Germinal center (tissue), 1 donor: ENCODE results near the gene RPS16.

ENCODE experiments used
- DNase-seq: peaks from one replicate; pipeline ENCODE4 v3.0.0; 2012; ENCODE audit warnings: mixed read lengths, low spot score

RPS16 gene

DNA sequence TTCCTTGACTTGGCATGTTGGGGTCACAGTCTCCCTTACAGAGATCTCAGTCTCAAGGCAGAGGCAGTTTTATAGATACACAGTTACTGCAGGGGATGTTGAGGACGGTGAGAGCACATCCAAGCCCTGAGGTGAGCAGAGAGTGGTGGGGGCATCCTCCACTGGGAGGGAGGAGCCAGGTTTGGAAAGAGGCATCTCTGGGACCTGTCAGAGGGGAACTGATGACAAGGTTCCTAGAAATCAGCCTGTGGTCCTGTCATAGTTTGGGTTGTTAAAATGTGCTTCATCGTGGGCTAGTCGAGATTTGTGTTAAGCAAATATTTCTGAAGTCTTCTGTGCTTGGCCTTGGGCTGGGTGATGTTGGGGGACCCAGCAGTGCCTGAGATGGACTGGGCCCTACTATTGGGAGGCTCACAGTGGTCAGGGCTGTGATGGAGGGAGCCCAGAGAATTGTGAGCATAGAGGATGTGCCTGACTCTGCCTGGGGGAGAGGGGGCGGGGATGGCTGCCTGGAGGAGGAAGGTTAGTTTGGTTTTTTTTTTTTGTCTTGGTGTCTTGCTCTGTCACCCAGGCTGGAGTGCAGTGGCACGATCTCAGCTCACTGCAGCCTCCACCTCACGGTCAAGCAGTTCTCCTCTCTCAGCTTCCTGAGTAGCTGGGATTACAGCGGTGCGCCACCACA is 13.5 kb upstream of the RPS16 start:
- no peak for DNase-seq

DNA sequence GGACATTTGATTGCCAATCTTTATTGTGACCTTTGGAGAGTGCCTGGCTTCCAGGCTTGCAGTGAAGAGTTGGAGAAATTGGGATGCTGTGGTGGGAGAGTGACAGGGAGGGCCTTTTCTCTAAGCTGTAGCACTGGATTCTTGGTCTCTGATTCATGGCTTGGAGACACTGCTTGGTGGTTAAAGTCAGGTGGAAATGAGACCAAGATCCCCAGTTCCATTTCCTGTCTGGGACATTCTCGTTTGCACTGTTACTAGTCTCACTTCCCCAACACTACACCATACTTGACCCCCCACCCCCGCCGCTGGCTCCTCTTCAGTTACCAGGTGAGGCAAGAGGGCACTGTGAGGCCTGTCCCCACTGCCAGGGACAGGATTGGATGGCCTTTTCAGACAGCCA is 12.5 kb upstream of the RPS16 start:
- peak; percentile 71 for DNase-seq

DNA sequence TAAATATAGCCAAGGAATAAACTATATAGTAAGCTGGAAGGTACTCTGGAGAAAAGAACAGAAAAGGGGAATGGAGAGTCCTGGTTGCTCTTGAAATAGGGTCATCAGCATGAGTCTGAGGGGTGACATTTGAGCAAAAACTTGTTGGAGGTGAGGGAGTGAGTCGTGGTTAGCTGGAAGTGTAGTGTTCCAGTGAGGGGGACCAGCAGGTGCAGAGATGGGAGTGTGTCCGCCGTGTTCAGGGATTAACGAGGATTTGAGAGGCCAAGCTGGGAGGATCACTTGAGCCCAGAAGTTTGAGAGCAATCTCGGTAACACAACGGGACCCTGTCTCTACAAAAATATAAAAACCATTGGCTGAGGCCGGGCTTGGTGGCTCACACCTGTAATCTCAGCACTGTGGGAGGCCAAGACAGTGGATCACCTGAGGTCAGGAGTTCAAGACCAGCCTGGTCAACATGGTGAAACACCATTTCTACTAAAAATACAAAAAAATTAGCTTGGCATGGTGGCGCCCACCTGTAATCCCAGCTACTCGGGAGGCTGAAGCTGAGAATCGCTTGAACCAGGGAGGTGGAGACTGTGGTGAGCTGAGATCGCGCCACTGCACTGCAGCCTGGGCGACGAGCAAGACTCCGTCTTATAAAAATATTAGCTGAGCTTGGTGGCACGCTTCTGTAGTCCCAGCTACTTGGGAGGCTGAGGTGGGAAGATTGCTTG is 10.8 kb upstream of the RPS16 start:
- DNase-seq, result no peak

DNA sequence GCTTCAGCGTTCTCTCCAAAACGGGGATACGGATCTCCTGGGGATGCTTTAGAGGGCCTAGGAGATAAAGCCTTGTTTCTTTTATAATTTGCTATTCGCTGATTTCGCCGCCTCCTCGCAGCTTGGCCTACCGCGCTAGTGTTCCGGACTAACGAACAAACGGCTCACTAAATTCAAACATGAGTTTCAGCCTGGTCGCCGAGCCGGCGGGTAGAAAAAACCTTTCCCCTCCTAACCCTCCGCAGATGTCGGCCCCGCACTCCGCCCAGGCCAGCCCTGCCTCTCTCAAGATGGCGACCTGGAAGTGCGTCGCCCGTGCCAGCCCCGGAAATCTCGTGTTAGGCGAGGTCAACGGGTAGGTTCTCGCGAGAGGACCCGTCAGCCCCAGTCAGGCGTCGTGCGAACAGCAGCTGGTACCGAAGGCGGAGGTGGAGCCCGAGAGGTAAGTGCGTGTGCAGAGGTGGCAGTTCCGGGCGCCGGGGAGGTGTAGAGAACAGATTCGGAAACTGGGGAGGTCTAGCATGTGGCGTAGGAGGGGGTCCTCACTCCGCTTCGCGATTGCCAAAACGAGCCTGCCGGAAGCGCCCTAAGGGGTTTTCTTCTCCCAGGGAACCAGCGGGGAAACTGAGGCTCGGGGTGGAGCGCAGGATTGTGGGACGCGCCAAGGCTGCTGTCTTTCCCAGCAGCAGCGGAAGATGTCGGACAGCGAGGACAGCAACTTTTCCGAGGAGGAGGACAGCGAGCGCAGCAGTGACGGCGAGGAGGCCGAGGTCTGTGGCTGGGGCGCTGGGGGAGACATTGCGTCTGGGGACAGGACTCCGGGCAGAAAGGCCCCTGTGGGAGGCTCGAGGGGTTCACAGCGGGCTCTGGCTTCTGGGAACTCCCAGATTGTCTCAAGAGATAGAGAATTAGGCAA is 9.7 kb upstream of the RPS16 start, which contains the start of gene SUPT5H:
SUPT5H (plus strand) TSS at position 387 of the 916 bp plus-strand sequence; CDS start at position 696, 309 bp downstream.
- peak; percentile 97 for DNase-seq

DNA sequence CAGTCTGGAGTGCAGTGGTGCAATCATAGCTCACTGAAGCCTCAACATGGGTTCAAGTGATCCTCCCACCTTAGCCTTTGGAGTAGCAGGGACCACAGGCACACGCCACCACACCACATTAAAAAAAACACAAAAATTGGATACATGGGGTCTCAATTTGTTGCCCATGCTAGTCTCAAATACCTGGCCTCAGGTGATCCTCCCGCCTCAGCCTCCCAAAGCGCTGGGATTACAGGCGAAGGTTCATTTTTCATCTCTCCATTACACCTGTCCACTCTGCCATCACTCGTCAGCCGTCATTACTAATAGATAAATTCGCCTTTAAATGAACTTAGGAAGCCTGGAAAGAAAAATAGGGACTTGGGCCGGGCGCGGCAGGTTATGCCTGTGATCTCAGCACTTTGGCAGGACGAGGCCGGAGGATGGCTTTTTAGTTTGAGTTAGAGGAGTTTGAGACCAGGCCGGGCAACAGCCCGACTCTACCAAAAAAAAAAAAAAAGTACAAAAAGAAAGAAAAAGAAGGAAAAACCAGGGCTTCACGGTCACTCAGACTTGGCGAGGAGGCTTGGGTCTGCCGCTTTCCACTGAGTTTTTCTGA is 8.9 kb upstream of the RPS16 start:
- DNase-seq, result no peak

DNA sequence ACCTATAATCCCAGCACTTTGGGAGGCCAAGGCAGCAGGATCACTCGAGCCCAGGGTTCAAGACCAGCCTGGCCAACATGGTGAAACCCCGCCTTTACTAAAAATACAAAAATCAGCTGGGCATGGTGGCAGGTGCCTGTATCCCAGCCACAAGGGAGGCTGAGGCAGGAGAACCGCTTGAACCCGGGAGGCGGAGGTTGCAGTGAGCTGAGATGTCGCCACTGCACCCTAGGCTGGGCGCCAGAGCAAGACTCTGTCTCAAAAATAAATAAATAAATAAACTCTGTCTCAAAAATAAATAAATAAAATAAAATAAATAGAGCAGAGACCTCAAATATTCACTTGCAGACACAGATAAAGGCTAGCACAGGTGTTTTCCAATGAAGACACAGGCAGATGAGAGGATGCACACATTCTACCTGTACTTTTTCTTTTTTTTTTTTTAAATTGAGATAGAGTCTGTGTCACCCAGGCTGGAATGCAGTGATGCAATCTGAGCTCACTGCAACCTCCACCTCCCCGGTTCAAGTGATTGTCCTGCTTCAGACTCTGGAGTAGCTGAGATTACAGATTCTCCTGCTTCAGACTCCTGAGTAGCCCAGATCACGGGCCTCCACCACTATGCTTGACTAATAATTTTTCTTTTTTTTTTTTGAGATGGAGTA is 2.7 kb upstream of the RPS16 start:
- no peak for DNase-seq

DNA sequence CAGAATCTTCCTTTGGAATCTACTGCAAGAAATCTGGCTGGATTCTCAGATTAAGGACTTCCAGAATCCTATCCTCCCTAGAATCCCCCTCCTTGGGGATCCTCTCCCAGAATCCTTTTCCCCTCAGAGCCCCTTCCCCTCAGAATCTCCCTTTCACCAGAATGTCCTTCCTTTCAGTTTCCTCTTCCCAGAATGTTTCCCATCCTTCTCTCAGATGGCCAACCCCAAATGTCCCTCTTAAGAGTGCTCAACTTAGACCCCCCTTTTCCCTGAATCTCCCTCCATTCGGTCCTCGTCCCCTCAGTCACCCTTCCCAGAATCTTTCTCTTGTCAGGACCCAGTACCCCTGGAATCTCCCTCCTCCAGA is 584 bp upstream of the RPS16 start:
- DNase-seq, result no peak

DNA sequence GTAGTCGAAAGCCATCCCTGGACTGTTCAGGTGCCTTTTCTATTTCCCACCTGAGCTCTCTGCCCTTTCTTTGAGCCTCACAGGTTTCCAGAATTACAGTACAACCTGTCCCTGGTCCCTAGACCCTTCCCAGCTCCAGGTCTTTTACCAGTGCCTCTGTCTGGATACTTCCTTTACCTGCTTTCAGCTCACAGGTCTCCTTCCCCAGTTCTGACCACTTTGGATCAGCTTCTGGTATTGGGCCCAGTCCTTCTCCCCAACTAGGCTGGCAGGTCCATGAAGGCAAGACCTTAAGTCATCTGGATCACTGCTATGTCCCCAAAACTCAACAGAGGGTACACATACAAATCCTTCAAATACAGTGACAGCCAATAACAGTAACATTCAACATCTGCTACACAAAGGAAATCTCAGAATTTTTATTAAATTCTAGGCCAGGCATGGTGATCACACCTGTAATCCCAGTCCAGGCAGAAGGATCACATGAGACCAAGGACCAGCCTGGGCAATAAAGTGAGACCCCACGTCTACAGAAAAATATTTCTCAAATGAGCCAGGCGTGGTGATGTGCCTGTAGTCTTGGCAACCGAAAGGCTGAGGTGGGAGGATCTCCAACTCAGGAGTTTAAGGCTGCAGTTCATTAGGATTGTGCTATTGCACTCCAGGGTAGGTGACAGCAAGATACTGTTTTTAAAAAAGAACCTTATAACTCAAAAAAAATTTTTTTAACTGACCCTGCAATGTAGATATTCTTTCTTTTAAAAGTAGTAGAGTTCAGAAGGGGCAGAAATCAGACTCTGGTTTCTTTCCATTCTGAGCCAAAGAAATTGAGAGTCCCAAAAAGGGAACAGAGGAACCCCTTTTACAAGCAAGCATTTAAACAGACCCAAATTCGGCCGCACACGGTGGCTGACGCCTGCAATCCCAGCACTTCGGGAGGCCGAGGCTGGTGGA is 1.3 kb downstream of the RPS16 start:
- DNase-seq, result no peak

DNA sequence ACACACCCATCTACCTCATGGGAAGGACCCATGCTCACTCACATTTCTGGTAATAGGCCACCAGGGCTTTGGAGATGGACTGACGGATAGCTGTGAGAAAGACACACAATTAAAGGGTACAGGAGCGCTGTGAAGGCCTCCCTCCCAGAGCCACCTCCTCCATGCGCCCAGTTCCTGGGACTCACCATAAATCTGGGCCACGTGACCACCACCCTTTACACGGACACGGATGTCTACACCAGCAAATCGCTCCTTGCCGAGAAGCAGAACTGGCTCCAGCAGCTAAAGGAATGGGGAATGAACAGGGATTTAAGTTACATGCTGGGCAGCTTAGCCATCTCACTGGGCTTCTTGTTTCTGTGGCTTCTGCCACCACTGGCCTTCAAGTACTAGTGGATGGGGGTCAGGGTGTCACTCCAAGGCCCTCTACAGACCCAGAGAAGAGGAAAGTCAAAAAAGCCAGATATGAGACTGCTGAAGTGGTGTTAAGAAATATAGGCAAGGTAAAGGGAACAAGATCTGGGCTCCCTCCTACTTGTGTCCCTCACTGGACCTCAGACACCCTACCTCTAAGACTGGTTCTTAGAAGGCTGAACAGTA is 2.2 kb downstream of the RPS16 start:
- no peak for DNase-seq

DNA sequence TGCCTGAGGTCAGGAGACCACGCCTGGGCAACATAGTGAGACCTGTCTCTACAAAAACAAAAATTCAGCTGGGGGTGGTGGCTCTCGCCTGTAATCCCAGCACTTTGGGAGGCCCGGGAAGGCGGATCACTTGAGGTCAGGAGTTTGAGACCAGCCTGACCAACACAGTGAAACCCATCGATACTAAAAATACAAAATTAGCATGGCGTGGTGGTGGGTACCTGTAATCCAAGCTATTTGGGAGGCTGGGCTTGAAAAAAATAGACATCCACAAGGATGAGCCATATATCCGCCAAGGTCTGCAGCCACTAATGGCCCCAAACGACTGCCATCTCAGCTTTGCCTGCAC is 3.1 kb downstream of the RPS16 start:
- no peak for DNase-seq

DNA sequence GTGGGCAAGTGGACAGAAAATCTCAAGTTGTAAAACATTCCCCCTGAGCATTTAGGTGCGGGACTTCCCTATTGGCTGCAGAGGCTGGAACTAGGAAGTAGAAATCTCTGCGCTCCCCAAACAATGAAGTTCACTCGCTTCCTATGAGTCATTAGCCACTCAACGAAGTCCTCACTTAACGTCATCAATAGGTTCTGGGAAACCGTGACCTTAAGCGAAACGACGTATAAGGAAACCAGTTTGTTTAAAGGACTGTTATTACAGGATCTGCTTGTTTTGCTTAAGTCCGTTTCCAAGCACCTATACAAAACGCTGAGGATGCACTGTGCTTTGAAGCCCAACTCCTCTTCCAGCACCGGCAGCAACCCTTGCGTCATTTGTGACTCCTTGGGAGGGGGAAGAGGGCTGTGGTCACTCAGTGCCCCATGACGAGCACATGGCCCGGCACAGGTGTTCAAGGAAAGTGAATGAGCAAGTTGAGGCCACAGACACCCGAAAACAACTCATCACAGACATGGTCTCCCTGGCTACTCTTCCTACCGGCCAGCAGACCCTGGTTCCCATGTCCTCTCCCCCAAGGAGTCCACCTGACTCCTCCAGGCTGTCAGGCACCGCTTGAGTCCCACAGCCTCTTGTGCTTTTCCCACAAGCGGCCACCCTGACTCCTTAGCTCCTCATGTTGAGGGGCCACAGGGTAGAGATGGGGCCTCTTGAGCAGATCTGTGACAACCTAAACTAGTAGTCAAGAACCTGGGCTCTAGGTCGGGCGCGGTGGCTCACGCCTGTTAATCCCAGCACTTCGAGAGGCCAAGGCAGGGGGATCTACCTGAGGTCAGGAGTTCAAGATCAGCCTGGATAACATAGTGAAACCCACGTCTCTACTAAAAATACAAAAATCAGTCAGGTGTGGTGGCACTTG is 4.8 kb downstream of the RPS16 start:
- DNase-seq, result no peak

DNA sequence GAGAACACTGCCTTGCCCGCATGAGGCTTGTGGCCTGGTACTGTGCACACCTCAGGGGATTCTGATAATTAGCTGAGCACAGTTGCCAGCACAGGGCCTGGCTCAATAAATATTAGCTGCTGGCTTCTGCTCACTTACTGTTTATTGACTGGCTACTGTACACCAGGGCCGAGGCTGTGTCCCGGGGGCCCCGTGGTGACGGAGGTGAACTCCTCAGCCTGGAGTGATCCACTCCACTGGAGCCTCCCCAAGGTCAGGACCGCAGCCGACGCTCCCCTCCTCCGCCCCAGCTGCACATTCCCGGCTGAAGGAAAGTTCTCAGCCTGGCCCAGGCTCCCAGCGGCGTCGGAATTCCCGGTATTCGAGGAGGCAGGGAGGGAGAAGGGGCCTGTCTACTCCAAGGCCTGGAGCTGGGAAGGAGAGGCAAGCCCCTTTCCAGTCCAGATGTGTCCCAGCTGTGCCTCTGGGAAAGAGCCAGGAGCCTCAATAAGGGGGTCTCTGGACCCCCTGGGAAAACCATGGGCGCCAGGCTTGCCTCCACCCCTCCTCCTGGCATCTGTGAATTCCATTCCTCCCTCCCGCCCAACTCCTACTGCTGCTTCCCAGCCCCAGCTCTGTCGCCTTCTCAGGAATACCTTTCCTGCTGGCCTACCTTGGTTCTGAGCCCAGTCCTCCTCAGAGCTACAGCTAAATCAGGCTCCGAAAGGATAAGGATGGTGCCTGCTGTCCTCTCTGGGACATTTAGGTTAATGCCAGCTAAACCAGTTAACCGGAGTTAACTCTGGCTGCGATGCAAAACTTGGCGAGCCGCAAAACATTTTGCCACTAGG is 7.3 kb downstream of the RPS16 start:
- no peak for DNase-seq

DNA sequence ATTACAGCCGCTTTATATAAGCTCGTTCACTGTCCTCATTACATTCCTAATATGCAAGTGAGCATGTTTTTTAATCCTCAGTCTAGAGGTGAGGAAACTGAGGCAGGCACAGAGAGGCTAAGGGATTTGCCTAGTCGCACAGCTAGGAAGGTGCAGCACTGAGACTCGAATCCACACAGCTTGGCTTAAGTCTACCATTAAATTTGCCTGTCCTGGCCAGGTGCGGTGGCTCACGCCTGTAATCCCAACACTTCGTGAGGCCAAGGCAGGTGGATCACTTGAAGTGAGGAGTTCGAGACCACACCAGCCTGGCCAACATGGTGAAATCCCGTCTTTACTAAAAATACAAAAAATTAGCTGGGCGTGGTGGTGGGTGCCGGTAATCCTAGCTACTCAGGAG is 8.0 kb downstream of the RPS16 start:
- no peak for DNase-seq

DNA sequence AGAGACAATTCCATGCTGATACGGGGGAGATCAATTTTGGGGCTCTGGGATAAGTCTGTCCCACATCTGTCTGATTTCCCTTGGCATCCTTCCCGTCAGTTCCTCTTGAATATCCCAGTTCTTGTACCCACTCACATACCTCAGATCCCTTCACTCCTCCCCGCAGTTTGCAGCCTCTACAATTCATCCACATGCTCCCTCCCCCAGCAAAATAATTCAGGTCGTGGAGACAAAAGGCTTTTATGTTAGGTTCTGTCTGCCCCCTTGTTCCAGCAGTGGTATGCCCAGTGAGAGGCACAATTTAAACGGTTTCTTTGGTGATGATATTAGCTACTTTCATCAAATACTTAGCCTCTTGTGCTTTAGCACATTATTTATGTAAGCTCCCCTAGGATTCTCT is 9.6 kb downstream of the RPS16 start:
- no peak for DNase-seq

DNA sequence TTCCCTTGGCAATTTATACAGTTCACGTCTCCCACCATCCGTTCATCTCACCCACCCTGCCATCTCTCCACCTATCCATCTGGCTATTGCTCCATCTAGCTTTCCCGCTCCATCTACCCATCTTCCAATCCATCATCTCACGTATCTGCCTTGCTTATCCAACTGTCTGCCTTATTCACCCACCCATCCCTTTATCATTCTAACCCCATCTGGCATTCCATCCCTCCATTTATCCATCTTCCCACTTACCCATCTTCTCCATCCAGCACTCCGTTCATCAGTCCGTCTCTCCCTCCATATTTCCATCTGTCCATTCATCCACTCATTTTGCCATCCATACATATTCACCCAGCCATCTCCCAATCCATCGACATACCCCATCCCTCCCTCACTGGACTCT is 10.0 kb downstream of the RPS16 start:
- no peak for DNase-seq

DNA sequence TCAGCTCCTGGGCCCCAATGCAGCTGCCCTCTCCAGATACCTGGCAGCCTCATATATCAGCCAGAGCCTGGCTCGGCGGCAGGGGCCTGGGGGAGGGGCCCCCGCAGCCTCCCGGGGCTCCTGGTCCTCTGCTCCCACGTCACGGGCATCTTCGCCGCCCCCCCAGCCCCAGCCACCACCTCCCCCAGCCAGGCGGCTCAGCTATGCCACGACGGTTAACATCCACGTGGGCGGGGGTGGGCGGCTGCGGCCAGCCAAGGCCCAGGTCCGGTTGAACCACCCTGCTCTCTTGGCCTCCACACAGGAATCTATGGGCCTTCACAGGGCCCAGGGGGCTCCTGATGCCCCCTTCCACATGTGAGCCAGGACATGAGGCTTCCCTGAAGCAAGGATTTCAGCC is 10.8 kb downstream of the RPS16 start:
- no peak for DNase-seq

DNA sequence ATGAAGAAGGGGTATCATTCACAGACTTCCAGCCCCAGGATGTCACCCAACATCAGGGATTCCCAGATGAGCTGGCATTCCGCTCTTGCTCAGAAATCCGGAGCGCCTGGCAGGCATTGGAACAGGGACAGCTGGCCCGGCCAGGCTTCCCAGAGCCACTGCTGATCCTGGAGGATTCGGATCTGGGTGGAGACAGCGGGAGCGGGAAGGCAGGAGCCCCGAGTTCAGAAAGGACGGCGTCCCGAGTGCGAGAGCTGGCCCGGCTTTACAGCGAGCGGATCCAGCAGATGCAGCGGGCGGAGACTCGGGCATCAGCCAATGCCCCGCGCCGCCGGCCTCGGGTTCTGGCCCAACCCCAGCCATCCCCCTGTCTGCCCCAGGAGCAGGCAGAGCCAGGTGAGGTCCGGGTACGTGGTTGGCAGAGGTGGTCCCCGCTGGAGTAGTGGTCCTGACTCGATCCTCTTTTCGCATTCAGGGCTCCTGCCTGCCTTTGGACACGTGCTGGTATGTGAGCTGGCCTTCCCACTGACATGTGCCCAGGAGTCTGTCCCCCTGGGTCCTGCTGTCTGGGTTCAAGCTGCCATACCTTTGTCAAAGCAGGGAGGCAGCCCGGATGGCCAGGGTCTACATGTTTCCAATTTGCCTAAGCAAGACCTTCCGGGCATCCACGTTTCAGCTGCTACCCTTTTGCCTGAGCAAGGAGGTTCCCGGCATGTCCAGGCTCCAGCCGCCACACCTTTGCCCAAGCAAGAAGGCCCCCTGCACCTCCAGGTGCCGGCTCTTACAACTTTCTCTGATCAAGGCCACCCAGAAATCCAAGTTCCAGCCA is 12.3 kb downstream of the RPS16 start:
- DNase-seq, result no peak
